Tibial artery (tissue), 4 donors: ENCODE results near the gene PRKAA1.
"Not testable (repeated sequence)": the region's sequence is repeated elsewhere in the genome, so short reads cannot be mapped to it uniquely, and the experiment has no call there.

Experiments
- DNase-seq, 2 donors: peaks; one replicate each; pipeline ENCODE4 v3.0.0-alpha.2; 2019
- H3K27ac ChIP-seq, 2 donors: fragments of 200-600 bp; sonication (generic) in 1 of 2; 1 replicate in 1 of 2; 2 replicates in 1 of 2; pipeline ENCODE4 v1.5.1; 2018 to 2019; ENCODE audit warnings: mild to moderate bottlenecking in 1 of 2
- H3K27me3 ChIP-seq, 2 donors: fragments of 200-600 bp; sonication (generic) in 1 of 2; one replicate each; pipeline versions ENCODE4 v1.5.1 to v1.6.0; 2016 to 2019
- H3K36me3 ChIP-seq, 3 donors: fragments of 200-600 bp; sonication (generic) in 2 of 3; one replicate each; pipeline ENCODE4 v1.5.1; 2016 to 2019; ENCODE audit warnings: mild to moderate bottlenecking in 2 of 3
- H3K4me1 ChIP-seq, 4 donors: fragments of 200-600 bp; sonication (generic) in 2 of 4; 1 replicate in 3 of 4; 2 replicates in 1 of 4; pipeline ENCODE4 v1.5.1; 2016 to 2019
- H3K4me3 ChIP-seq, 2 donors: fragments of 200-600 bp; sonication (generic) in 1 of 2; 1 replicate in 1 of 2; 2 replicates in 1 of 2; pipeline ENCODE4 v1.5.1; 2018 to 2019; ENCODE audit warnings: mild to moderate bottlenecking in 2 of 2
- H3K9me3 ChIP-seq, 3 donors: fragments of 200-600 bp; sonication (generic) in 1 of 3; one replicate each; pipeline ENCODE4 v1.5.1; 2016 to 2019
- CTCF ChIP-seq, 2 experiments: fragments of 200-600 bp in 1 of 2; fragments of 450-650 bp in 1 of 2; IDR thresholded peaks; one replicate each; pipeline ENCODE4 v1.5.1; 2017 to 2019; ENCODE audit warnings: antibody characterized with exemption in 2 of 2, mild to moderate bottlenecking in 1 of 2, moderate library complexity in 1 of 2
- intact Hi-C: fragments of 100-400 bp; cut with DNase I; formaldehyde crosslinking; loops from one replicate; pipeline ENCODE4 v1.15.0; 2023; ENCODE audit warnings: low total_unique reads

PRKAA1 gene

GRCh38 chr5:40714001-40714400 is 84.2 kb downstream of the PRKAA1 start:
- no peak overlapping the region for H3K27ac ChIP-seq
- DNase-seq = no peak
- H3K27me3 ChIP-seq = no peaks in the 10 kb centered on the region
- intact Hi-C loops = no loop called here
- no peak overlapping the region for H3K4me3 ChIP-seq
- peaks cover 0 to 10% (median 6%) of the 10 kb centered on the region in 3 donors for H3K36me3 ChIP-seq
- H3K9me3 ChIP-seq = no peaks in the 10 kb centered on the region
- peaks cover 0 to 12% (median 2%) of the 10 kb centered on the region in 4 donors for H3K4me1 ChIP-seq
- no peak for TF ChIP-seq CTCF (IDR thresholded peaks at IDR 0.05)

- intact Hi-C loops, H3K4me3 ChIP-seq, H3K9me3 ChIP-seq, H3K4me1 ChIP-seq, H3K27me3 ChIP-seq, DNase-seq, H3K27ac ChIP-seq: not testable (repeated sequence)
- peaks cover 6 to 16% (median 7%) of the 10 kb centered on the region in 3 donors for H3K36me3 ChIP-seq
Observed at GRCh38 chr5:40710575-40710974, 87.6 kb downstream of the PRKAA1 start.
